ENCODE results near the gene CECR2.

The CECR2 gene

DNA sequence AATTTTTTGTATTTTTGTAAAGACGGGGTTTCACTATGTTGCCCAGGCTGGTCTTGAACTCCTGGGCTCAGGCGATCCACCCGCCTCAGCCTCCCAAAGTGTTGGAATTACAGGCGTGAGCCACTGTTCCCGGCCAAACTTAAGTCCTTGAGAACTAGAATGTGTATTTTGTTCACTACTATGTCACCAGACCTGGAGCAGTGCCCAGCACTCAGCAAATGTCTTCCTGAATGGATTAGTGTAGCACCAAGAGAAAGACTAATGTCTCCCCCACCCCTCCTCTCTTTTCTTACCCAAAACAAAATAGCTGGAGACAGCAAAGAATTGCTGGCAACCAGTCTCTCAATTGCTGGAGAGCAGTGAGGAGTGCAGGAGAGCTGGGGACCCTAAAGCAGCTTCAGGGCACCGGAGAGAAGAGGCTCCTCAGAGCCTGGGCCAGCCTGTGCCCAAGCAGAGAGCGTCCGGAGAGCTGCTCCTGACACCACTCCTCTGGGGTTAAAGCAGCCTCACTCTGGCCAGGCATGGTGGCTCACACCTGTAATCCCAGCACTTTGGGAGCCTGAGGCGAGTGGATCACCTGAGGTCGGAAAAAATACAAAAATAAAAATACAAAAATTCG lies 209.0 kb downstream of the CECR2 start:
- no peak for DNase-seq

- no peak for DNase-seq
Measured at GRCh38 chr22:17579535-17579981, 210.3 kb downstream of the CECR2 start.

- no peak for DNase-seq
Measured at GRCh38 chr22:17580441-17581031, 211.3 kb downstream of the CECR2 start.

DNA sequence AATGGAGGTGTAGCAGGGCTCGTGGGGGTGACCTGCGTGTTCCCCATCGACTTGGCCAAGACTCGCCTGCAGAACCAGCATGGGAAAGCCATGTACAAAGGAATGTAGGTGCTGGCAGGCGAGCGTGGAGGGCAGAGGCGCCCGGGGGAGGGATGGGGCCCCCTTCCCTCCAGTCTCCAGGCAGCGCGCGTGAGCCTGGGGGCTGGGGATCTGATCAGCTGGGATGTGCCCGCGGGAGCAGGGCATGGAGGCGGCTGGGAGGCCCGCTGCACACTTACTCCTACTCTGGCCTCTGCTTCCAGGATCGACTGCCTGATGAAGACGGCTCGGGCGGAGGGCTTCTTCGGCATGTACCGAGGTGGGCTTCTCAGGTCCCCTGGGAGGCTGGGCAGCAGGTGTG lies 211.8 kb downstream of the CECR2 start:
- DNase-seq: no peak

- no peak for DNase-seq
Measured at GRCh38 chr22:17581631-17582030, 212.4 kb downstream of the CECR2 start.

DNA sequence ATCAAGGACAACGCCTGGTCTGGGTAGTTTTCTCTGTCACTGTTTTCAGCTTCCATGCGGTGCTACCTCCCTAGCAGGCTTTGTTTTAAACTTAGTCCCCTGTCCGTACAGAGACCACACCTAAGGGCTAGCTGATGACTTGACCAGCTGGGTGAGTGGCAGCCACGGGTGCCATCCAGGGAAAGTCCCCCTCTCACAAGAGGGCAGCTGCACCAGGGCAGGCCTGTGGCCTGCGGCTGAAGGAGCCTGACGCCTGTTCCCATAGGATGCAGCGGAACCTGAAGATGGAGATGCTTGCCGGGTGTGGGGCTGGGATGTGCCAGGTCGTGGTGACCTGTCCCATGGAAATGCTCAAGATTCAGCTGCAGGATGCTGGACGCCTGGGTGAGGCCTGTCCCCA lies 213.9 kb downstream of the CECR2 start:
- no peak for DNase-seq

DNA sequence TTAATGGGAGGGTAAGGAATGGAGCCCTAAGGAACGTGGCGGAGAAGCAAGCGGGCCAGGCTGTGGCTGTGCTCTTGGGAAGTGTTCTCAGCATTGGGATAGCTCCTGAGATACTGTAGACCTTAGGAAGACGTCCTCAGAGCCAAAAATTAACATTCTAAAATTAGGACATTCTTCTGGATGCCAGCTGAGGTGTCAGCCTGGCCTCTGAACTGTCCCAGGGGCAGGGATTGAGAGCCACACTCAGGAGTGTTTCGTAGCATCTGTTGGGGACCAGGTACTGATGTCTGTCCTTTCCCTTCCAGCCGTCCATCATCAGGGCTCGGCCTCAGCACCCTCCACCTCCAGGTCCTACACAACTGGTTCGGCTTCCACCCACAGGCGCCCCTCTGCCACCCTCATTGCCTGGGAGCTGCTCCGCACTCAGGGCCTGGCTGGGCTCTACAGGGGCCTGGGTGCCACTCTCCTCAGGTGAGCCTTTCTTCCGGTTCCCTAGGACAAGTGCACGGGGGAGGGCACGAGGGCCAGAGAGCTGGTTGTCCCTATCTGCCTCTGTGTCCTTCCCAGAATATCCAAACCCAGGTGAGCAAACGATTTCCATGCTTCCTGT lies 217.7 kb downstream of the CECR2 start:
- DNase-seq: no peak

DNA sequence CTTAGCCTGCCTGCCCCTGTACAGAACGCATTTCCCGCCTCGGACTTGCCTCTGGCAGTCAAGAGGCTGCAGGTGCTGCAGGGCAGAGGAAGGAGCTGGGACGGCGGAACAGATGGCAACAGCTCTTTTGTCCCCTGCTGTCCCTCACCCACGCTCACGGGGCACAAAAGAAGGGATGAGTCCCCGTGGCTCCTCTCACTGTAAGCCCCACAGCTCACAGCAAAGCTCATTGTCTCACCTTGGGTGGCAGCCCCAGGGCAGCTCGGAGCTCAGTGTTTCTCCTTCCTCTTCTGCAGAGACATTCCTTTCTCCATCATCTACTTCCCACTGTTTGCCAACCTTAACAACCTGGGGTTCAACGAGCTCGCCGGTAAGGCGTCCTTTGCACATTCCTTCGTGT lies 218.4 kb downstream of the CECR2 start:
- no peak for DNase-seq

- no peak for DNase-seq
Measured at GRCh38 chr22:17588606-17589005, 219.3 kb downstream of the CECR2 start.

DNA sequence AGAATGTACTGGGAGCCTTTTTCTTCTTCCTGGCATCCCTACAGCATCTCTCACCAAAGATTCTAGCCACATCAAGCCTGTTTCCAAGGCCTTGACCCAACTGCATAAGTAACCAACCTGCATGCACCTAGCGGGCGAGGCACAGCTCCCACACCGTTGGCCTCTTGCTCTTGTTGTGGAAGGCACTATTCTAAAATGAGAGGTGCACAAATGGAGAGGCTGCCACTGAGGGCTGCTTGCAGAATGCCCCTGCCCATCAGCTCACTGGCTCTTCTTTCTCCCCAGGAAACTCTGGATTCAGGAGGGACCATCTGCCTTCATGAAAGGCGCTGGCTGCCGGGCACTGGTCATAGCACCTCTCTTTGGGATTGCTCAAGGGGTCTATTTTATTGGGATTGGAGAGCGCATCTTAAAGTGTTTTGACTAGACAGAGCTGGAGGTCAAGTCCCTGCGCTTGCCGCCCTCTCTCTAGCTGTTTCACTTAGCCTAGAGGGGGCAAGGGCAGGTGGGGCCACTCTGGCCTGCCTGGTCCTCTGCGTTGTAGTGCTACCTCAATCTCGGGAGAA lies 220.6 kb downstream of the CECR2 start:
- no peak for DNase-seq

DNA sequence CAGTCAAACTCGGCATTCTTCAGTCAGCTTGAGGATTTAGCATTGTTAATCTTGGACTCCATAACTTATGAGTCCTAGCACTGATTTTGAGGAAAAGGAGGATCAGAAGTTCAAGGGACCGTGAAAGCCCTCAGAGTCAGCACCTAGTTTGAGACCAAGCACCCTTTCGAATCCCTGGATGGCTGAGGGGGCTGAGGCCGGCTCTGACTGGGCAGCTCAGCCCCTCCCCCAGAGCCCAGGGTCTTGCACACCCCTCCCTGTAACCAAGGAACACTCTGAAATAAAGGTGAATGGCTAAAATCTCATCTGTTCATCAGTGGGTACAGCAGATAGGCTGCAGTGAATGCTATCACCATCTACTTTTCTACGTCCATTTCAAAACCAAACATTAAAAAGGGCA lies 221.3 kb downstream of the CECR2 start:
- no peak for DNase-seq

GRCh38 chr22:17592201-17592600 lies 222.9 kb downstream of the CECR2 start:
- DNase-seq: no peak

GRCh38 chr22:17596226-17596625 lies 227.0 kb downstream of the CECR2 start:
- no peak for DNase-seq

DNA sequence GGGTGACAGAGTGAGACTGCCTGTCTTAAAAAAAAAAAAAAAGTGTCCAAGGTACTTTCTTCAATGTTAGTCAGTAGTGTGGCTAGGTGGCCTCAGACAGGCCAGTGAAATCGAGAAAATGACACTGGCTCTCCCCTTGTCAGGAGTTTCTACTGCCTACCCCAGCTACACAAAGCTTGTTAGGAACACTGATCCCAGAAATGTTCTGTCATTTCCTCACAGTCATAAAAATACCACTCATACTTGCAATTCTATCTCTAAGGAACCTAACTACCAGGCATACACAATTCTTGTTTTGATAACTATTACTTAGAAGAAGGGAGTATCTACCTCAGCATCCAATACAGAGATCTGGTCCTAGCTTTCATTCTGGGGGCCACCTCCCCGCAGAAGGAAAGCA lies 228.0 kb downstream of the CECR2 start:
- DNase-seq: no peak

DNA sequence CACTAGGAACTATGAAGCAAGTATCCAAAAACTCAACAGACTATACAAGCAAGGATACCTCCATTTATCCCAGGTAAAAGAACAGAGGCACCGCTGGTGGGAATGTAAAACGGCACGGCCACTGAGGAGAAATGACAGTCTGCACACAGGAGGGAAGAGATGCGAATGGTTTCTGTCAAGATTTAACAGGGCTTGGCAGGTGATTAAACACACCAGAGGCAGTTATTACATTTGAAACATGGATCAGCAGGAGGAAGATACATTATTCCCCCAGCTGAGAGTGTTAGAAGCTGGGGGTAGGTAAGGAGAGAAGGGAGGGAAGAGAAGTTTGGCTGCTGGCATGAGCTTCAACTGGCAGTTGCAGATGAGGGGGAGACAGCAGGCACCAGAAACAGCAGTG lies 229.1 kb downstream of the CECR2 start:
- no peak for DNase-seq

GRCh38 chr22:17601031-17601430 lies 231.8 kb downstream of the CECR2 start:
- no peak for DNase-seq

DNA sequence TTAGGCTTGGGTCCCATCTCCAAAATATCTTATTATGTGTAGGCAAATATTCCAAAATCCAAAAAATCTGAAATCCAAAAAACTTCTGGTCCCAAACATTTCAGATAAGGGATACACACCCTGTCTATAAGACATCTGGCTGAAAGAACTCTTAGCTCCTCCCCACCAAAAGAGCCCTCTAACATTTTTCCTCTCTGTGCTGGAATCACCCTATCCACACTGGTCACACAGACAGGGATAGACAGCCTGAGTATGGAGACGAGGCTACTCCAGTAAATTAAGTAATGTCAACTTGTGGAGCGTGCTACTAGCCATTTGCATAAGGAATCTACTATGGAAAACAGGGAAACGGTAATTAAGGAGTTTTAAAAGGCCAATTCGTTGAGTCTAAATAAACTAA lies 234.4 kb downstream of the CECR2 start:
- DNase-seq: no peak

GRCh38 chr22:17606496-17606895 lies 237.2 kb downstream of the CECR2 start:
- no peak for DNase-seq

Measured in NCI-H226 (cell line).